Thoracic aorta (tissue), 2 donors: ENCODE measurements around the gene DPYD. TPM values are rescaled to one million over a fixed set of nuclear protein-coding genes. Genes with fewer than 3 reads are reported as not detected.
A peak's percentile ranks its signal among the peaks of the same experiment; 100 is the strongest.

ENCODE experiments used
- ATAC-seq: fragments of 150-250 bp; one replicate; pipeline ENCODE4 v1.8.0; 2017; ENCODE audit warnings: low read depth; ENCODE audit not compliant: insufficient number of reproducible peaks, low FRiP score
- DNase-seq: peaks from one replicate; pipeline ENCODE4 v3.0.0-alpha.2; 2020; ENCODE audit warnings: low spot score
- H3K27ac ChIP-seq, 2 donors: fragments of 200-600 bp; sonication (generic); 1 replicate in 1 of 2; 2 replicates in 1 of 2; pipeline ENCODE4 v1.5.1; 2016; ENCODE audit warnings: mild to moderate bottlenecking in 2 of 2, moderate library complexity in 2 of 2
- H3K27me3 ChIP-seq: fragments of 200-600 bp; sonication (generic); replicated peaks from 2 replicates; pipeline ENCODE4 v1.6.0; 2016; ENCODE audit warnings: mild to moderate bottlenecking; ENCODE audit not compliant: insufficient read depth
- H3K36me3 ChIP-seq: fragments of 200-600 bp; sonication (generic); one replicate; pipeline ENCODE4 v1.5.1; 2016
- H3K4me1 ChIP-seq, 2 donors: fragments of 200-600 bp; sonication (generic); 1 replicate in 1 of 2; 2 replicates in 1 of 2; pipeline versions ENCODE4 v1.5.1 to v1.6.0; 2016; ENCODE audit warnings: low read depth in 2 of 2, mild to moderate bottlenecking in 1 of 2; ENCODE audit not compliant: control insufficient read depth in 1 of 2
- H3K4me3 ChIP-seq: fragments of 200-600 bp; sonication (generic); 2 replicates; pipeline ENCODE4 v1.5.1; 2016; ENCODE audit warnings: mild to moderate bottlenecking
- H3K9me3 ChIP-seq: fragments of 200-600 bp; sonication (generic); 2 replicates; pipeline ENCODE4 v1.5.1; 2016
- CTCF ChIP-seq: fragments of 200-600 bp; sonication (generic); IDR thresholded peaks from one replicate; pipeline ENCODE4 v1.5.1; 2019; ENCODE audit warnings: antibody characterized with exemption
- total RNA-seq, 2 donors: library from RNA; depleted of rRNA; stranded (reverse); fragments of >200 nt; gene quantifications; one replicate each; pipeline versions ENCODE4 v1.1.0 to v1.2.3, GENCODE V29; 2016

DPYD gene
- total RNA-seq, 2 donors from 2014 or later: 29.1 to 44.2 TPM

DNA sequence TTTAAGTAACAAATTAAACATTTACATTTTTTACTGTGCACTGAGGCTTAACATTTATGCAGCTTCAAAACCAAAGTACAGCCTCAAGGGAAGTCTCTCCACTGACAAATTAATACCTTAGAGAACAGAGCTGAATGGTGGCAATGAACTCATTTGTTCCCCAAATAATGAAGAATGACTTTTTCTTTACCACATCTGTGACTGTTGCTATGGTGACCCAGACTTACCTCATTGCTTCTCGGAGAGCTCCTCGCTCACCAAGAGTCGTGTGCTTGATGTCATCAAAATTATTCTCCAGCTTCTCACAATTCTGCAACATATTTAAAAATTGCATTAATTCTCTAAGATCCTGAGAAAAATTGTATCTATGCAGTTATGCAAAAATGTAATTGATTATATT, 92.9 kb downstream of the DPYD start:
- no peak for DNase-seq

GRCh38 chr1:97826820-97827219, 94.0 kb downstream of the DPYD start:
- Histone ChIP-seq H3K36me3 (no peaks in the 10 kb centered on the region), H3K27me3 (no peaks in the 10 kb centered on the region), H3K9me3 (no peaks in the 10 kb centered on the region), H3K4me3 (no peak overlapping the region), H3K4me1 (peaks cover 6 to 7% of the 10 kb centered on the region in 2 donors), H3K27ac (no peak overlapping the region)
- ATAC-seq (no peak), DNase-seq (no peak)
- TF ChIP-seq CTCF: no peak

More for the DNA sequence above, 92.9 kb downstream of the DPYD start:
- Histone ChIP-seq H3K9me3 (no peaks in the 10 kb centered on the region), H3K27me3 (no peaks in the 10 kb centered on the region), H3K27ac (no peak overlapping the region), H3K4me1 (peaks cover 6 to 7% of the 10 kb centered on the region in 2 donors), H3K4me3 (no peak overlapping the region), H3K36me3 (no peaks in the 10 kb centered on the region)
- no peak for TF ChIP-seq CTCF
- no peak for ATAC-seq

- no peaks in the 10 kb centered on the region for H3K9me3 ChIP-seq
- no peaks in the 10 kb centered on the region for H3K27me3 ChIP-seq
- TF ChIP-seq CTCF: no peak
- H3K27ac ChIP-seq: no peak overlapping the region
- H3K4me3 ChIP-seq: no peak overlapping the region
- no peaks in the 10 kb centered on the region for H3K36me3 ChIP-seq
- ATAC-seq (peak; percentile 28), DNase-seq (no peak)
- H3K4me1 ChIP-seq: peaks cover 6 to 7% of the 10 kb centered on the region in 2 donors
Measured at GRCh38 chr1:97824624-97825023, 96.2 kb downstream of the DPYD start.

GRCh38 chr1:97824200-97824599, 96.6 kb downstream of the DPYD start:
- Histone ChIP-seq H3K27ac (no peak overlapping the region), H3K36me3 (no peaks in the 10 kb centered on the region), H3K4me1 (peaks cover 6 to 7% of the 10 kb centered on the region in 2 donors), H3K4me3 (no peak overlapping the region), H3K27me3 (no peaks in the 10 kb centered on the region), H3K9me3 (no peaks in the 10 kb centered on the region)
- TF ChIP-seq CTCF: no peak
- ATAC-seq: no peak
- no peak for DNase-seq

DNA sequence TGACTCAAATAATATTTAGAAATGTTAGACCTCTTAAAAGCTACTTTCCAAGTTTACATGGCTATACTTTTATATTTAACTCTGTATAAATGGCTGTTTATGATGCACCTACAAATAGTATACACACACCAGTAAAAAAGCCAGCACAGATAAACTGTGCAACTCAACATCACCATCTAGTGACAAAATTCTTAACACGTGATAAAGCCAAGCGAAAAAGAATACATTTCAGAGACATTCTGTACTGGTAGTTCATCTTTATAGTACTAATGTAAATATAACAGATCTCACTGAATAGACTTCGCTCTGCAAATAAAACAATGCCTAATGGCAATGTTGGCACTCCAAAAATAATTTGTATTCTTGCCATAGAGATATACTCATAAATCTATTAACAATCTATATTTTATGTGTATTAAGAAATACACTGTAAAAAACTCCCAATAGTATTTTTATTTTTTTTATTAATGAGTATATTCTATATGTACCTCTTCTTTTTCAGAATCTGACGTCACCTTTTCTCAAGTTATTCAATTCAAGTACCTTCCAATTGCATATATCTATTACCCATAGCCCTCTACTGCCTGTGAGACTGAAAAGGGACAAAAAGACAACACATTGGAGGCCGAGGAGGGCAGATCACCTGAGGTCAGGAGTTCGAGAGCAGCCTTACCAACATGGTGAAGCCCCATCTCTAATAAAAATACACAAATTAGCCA, 100.2 kb downstream of the DPYD start:
- no peaks in the 10 kb centered on the region for H3K27me3 ChIP-seq
- H3K36me3 ChIP-seq: no peaks in the 10 kb centered on the region
- peaks cover 6 to 7% of the 10 kb centered on the region in 2 donors for H3K4me1 ChIP-seq
- H3K4me3 ChIP-seq: no peak overlapping the region
- ATAC-seq: no peak
- no peak overlapping the region for H3K27ac ChIP-seq
- no peaks in the 10 kb centered on the region for H3K9me3 ChIP-seq
- no peak for DNase-seq
- peak; percentile 14 for TF ChIP-seq CTCF
